ENCODE results near the gene MTSS2.

The MTSS2 gene

DNA sequence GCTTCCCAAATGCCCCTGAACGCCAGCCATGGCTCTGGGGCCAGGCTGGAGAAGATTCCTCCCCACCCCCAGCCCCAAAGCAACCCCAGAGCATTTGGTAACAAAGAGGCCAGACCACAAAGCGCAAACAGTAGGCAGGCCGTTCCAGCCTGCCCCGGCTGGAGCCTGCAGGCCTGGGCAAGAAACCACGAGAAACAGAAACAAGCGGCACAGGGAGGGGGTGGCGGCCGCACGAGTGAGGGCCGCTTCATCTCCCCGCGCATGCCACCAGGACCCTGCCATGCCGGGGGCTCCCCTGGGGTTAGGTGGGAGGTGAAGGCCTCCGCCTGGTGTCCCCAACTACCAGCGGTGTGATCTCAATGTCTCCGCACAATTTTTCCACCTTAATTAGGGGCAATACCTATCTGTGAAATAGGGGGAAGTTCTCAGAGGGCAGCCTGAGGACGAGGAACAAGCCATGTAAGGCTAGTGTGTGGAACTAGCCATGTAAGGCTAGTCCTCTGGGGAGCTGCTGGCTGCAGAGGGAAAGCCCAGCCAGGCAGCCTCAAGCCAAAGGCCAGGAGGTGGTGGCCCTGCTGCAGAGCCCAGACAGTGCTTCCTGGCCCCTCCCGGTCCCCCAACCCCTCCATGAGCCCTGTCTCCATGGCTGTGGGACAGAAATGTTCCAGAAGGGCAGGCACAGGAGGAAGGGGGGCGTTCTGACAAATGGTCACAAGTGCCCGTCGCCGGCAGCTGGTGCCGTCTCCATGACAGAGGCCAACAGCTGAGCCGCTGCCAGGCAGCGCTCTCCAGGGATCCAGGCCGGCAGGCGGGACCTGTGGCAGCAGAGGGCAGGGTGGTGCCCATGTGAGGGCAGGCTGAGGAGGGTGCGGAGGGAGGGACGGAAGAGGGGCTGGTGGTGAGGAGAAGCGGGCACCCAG is 14.5 kb upstream of the MTSS2 start:
- no peak for DNase-seq (ENCODE audit: low read depth in 2 of 2)

DNA sequence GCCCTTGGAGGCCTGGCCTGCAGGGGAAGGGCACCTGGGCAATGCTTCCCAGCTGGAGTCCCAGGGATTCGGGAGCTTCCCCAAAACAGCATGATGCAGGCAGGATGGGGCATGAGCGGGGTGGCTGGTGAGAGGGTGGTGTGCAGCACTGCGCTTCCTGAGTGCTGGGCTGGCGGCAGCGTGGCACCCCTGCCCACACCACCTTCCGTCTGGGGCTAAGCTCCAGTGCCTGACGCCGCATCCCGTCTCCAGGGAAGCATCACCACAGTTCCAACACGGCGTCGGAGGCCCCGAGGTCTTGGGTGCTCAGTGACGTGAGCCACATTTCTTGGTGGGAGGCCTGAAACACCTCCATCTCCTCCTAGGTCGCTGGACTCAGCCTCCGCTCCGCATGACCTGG is 13.8 kb upstream of the MTSS2 start:
- DNase-seq (ENCODE audit: low read depth in 2 of 2): no peak

DNA sequence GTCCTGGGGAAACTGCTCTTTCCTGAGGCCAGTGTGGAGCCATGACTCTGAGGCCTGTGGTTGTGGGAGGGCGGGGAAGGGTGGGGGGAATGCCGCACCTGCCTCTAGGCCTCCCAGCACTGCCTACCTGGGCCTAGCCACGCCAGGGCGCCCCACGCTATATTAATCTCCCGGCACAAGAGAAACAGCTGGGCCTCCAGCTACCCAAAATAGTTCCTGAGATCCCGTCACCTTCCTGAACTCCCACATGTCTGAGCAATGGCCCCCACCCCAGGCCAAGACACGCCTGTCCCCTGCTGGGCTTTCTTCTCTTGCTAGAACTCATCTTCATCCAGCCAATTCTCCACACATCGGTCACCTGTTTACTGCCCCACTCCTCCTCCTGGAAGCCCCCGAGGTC is 13.0 kb upstream of the MTSS2 start:
- no peak for DNase-seq (ENCODE audit: low read depth in 2 of 2)

DNA sequence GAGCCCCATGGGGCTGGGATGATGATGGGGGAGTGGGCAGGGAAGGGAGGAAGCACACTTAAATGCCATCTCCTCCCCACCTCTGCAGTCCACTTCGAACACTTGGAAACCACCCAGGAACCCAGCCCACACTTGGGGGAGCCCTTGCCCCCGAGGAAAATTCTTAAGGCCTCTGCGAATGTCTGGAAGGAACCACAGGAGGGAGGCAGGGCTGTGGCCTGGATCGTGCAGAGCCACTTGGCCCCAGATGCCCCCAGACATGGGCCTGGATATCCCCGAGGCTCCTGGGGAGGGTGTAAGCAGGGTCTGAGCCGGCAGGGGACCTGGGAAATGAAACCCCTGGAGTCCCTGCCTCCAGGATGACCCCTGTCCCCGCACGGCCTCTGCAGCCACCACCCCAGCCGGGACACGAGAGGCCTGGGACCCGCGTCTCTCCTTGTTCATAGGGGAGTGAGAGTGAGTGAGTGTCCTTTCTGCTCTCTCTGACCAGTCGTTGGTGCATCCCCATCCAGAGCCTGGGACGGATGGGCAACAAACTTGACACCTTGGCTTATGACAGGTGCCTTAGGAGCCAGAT is 11.8 kb upstream of the MTSS2 start:
- no peak for DNase-seq (ENCODE audit: low read depth in 2 of 2)

DNA sequence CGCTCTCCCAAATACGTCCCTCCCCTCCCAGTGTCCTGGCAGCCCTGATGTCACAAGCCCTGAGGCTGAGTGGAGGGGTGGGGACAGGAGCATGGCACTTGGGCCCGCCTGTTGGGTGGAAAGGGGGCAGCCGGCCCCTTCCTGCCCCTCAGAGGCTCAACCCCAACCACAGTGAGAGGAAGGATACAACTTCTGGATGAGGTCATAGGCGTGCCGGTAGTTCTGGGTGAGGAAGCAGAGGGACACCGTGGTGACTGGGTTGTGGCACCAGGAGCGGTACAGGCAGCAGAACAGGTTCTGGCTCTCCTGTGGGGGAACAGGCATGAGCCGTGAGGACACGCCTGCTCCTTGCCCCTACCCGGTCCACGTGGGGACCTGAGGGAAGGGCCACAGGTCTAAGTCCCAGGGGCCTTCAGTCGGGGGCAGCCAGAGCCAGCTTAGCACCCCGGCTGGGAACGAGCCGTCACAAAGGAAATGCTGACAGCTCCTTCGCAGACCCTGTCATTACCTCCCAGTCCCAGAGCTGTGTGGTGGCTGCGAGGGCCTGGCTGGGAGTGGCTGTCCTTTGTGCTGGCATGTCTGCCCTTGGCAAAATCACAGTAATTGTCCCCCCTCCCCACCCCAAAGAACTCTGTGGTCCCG is 11.2 kb upstream of the MTSS2 start:
- DNase-seq (ENCODE audit: low read depth in 2 of 2): no peak

DNA sequence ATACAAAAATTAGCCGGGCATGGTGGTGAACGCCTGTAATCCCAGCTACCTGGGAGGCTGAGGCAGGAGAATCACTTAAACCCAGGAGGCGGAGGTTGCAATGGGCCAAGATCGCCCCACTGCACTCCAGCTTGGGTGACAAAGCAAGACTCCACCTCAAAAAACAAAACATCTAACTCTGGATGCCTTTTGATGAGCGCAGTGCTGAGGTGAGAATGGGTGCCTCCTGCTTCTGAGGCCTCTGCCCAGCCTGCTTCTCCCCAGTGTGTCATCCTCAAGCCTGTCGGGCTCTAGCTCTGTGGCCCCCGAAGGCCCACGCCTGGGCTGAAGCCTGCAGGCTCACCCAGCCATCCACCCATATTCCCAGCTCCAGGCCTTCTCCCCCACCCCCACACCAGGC is 10.5 kb upstream of the MTSS2 start:
- no peak for DNase-seq (ENCODE audit: low read depth in 2 of 2)

DNA sequence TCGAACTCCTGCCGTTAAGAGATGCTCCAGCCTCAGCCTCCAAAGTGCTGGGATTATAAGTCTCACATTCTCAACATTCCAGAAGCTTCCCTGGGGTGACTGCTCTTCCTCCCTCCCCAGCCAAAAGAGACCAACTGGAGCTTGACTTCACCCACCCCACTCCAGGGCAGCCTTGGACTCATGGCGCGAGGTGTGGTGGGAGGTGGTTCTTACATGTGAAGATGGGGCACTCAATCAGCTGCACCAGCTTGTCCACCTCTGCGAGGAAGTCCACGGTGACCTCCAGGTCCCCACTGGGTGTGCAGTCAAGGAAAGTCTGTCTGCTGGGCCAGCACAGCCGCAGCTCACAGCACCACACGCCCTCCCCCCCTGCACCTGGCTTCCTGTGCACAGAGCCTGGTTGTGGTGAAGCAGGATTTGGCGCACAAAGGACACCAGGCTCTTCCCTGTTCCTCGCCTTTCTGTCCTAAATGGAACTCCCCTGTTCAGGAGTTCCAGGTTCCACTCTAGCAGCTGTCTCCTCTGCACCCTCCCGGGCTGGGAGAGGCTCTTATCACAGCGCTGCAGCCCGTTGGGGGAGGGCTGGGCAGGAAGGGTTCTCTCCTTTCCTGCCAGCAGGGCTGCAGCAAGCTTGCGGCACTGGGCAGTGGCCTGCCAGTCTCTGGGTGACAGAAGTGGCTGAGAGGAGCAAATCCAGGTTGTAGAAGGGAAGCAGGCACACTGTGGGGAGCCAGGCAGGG is 9.6 kb upstream of the MTSS2 start:
- no peak for DNase-seq (ENCODE audit: low read depth in 2 of 2)

DNA sequence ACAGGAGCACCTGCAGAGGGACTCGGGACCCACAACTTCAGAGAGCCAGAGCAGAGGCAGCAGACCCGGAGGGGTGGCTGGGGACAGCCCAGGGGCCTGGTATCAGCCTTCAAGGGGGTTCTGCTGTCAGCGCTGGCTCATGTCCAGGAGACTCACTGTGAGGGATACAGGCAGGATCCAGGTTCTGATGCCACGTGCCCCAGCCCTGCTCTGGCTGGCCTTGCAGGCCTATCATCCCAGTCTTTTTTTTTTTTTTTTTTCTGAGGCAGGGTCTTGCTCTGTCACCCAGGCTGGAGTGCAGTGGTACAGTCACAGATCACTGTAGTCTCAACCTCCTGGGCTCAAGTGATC is 9.0 kb upstream of the MTSS2 start:
- no peak for DNase-seq (ENCODE audit: low read depth in 2 of 2)

DNA sequence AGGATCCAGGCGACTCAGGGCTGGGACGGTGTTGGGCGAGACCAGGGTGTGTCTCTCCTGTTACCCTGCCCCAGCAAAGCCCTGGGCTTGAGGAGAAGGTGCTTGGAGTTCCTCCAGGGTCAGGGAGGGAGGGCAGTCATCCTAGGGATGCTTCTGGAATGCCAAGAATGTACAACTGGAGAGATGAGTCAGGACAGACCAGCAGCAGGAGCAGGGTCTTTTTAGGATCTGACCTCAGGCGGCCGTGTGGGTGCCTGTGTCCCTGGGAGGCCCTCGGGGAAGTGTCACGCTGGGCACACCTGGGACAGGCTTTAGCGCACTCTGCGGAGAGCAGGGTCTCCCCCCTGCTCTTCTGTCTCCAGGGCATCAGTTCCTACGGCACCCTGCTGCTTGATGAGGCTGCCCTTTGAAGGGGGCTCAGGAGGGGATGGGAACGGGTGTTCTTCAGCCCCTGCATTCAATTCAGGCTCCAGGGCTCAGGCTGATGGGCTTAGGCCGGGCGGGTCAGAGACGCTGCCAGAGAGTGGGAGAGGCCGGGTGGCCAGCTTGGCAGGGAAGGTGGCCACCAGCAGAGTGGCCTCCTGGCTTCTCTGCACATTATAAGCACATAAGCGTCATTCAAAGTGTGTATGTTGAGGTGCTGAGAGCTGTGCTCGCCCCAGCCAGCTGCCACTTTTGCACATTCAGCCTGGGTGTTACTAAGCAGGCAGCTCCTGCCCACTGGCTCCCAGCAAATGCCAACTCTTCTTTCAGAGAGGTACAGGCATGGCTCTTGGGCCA is 8.4 kb upstream of the MTSS2 start:
- DNase-seq (ENCODE audit: low read depth in 2 of 2): no peak

DNA sequence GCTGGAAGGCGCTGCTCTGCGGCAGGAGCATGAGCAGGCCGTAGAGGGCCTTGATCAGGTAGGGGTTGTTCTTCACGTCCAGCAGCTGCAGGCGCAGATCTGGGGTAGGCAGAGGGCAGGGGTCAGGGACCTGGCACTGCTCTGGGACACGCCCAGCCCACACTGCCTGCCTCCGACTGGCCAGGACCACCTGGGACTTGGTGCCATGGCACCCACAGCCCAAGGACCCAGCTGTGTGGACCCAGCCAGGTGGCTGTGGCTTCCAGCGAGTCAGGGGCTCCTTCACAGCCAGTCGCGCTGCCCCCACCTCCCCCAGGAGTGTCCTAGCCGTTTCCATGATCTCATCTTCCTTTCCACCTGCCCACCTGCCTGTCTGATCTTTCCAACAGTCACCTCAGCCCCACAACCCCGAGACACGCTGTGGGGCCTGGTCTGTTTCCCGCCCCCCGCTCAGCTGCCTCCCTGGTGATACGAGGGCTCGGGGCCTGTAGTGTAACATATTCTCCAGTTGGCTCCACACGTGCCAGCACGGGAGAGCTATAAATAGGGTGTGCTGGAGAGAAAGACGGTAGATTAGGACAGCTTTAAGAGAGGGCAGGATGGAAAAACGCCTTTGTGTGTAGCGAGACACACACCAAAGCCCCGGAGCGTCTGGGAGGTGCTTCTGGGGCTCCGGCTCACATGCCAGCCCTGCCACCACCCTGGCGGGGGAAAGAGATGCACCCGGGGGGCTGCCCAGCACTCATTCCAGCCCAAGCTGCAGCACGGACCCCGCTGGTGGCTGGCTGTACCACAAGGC is 7.2 kb upstream of the MTSS2 start:
- no peak for DNase-seq (ENCODE audit: low read depth in 2 of 2)

DNA sequence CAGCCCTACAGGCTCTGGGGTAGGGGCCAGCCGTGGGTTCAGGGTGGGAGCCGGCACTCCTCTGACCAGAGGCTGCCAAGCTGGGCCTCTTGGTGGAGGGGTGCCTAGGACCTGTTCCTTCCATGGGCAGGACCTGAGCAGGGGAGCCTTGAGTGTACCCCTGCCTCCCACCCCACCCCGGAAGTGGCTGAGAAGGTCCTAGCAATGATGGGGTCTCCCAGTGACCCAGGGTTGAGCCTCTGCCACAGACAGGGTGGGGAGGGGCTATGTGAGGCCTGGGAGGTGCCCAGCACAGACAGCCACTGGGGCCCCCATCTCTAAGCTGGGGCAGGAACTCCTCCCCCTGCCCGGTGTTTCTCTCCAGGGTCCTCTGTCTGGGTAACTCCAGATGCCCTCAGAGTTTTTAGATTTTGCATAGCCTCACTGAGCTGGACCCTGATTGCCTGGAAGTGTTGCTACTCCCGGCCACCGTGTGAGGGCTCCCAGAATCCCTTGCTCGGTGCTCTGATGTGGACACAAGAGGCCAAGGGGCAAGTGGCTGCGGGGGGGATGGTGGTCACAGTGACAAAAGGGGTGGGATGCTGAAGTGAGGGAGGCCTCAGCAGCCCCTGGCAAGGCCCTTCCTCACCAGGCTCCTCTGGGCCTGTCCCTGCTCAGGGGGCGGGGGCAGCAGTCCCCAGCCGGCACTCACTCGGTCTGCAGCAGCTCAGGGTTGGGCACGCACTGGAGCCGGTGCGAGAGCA is 6.4 kb upstream of the MTSS2 start:
- DNase-seq (ENCODE audit: low read depth in 2 of 2): no peak

DNA sequence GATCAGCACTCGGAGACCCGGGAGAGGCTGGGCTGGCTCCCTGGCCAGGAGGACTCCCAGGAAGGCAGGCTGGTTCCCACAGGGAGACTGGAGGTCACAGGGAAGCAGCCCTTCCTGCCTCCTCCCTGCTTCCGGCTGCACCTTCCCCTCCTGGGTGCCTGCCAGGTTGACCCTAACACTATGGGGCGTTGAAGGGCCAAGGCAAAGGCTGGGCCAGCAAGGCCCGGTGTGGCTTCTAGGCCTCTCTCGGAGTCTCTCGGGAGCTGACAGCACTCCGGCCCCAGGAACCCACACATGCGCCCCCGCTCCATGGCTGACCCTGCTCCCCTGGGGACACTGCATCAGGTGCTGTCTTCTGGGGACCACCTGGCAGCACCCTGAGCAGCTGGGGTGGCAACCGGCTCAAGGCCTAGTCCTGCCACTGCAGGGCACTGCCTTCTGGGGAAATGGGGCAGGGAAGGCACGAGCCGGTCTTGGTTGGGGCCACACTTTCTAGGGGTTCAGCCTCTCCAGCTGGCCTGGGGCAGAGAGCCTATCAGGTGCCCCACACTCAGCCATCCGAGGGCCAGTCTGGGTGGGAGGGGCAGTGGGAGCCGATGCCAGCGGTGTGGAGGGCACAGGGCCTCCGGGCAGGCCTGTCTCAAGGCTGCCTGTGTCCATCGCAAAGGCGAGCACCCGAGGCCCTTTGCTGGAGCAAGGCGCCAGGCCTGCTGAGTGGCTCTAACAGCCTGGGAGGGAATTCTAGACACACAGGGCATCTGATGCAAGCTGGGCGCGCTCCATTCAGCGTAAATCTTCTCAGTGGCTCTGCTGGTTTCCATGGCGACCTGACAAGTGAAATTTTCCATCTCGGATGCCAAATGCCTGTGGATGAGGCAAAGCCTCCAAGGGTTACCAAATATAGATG is 5.6 kb upstream of the MTSS2 start:
- no peak for DNase-seq (ENCODE audit: low read depth in 2 of 2)

DNA sequence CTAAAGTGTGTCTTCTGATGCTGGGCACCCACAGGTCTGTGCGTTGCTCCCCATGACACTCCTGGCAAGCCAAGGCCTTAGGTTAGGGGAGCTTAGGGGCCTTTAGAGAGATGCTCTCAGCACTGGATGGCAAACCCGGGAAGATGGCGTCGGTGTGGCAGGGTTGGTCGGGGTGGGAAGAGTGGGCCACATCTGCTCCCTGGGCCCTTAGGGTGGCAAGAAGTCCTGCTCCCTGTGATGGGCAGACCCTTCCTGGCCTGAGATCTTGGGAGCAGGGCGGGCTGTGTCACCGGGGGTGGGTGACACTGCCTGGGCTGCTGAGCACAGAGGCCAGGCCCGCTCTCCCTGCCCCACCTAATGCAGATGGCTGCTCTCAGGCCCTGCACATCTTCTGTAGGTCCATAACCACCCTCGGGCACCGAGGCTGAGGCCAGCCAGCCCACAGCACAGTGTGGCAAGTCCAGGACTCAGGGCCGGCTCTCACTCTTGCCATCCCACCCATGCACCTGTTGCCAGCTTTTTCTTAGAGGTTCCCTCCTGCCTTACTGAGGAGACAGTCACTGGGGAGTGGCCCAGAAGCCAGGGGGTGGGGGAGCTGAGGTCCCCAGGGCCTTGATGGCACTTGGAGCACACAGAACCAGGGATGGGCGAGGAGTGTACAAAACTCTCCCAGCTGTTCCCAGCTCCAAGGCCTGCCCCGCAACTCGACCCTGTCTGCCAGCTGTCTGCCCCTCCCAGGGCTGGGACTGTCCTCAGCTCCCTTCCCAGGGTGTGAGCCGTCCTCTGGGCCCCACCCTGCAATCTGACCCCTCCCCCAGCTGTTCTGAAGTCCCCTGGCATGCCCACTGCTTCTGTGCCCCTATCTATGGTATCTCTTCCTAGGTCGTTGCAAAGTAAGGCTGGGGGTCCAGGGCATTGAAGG is 4.4 kb upstream of the MTSS2 start:
- DNase-seq (ENCODE audit: low read depth in 2 of 2): no peak

DNA sequence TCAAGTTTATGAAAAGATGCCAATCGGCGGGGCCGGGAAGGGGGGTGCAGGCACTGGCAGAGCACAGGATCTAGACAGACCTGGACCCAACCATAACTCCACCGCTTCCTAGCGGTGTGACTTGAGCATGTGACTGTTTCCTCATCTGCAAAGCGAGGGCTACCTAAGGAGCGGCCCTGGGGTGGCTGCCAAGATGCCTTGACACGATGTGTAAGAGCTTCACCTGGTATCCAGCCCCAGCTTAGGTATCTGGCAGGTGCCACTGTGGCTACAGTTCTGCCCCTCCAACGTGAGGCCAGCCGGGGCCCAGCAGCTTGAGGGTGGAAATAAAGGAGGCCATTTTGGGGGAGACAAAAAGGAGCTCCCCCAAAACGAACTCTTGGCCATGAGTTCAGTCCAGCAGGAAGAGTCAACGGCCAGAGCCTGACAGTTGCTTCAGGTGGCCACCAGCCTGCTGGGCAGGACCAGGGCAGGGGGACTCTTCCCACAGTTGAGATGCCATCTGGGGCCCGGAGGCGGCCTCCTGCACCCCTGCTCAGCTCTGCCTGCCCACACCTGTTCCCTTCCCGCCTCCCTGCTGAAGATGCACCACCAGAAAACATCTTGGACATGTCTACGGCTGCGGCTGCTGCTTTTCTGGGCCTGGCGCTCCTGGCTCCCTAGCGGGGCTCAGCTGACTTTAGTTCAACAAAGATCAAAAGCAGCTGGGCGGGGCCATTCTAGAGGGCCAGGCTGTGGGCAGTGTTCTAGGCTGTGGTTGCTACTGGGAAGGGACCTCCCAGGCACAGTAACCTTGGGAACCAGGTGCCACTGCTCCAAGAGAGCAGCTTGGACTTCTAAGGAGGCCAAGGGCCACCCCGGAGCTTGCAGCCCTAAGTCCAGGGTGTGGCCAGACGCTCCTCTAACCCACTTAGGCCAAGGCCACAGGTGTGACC is 3.4 kb upstream of the MTSS2 start:
- DNase-seq (ENCODE audit: low read depth in 2 of 2): no peak

DNA sequence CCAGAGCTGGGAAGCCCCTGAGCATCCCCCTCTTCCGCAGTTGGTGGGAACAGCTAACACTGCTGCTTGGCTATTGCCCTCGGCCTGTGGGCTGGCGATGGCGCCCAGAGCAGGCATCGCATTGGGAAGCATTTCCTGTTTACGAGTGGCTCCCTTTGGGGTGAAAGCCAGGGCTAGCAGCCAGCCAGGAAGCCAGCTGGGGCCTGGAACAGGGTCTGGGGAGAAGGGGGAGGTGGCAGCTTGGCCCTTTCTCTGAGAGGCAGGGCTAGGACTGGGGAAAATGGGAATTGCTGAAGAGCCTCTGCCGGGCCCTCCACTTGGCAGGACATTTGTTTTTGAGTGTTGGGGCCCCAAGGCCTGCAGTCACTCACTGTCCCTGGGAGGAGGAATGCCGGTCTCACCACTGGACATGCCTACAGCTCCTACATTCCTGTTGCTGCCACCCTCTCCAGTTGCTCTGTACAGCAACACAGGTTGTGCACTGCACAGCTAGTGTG is 2.4 kb upstream of the MTSS2 start:
- no peak for DNase-seq (ENCODE audit: low read depth in 2 of 2)

DNA sequence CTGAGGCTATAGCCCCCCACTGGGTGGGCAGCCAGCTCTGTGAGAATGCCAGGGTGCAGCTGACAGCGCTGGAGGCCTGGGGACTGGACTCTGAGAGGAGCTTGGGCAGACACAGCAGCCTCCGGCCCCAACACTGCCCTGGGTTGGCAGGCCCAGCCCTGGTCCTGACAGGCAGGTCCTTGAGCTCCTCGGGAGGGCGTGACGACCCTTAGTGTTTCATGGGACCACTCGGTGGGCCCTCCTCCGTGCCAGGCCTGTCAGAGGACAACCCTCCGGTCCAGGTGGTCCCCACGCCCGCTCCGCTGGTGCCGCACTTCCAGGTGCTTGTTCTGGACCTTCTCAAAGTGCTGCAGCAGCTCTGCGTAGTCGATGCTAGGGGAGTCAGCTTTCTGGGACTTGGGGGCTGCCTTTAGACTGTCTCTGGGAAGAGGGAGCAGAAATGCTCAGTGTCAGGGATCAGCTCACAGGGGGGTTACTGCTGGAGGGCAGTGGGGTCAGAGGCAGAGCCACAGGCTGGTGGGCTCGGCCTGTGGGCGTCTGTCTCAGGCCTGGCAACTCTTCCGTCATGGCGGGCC is 1.9 kb upstream of the MTSS2 start:
- no peak for DNase-seq (ENCODE audit: low read depth in 2 of 2)
